Glutamatergic neuron (in vitro differentiated cells): Measurements from ENCODE around the gene TBX1. TPM values are rescaled to one million over a fixed set of nuclear protein-coding genes. Genes with fewer than 3 reads are reported as not detected.

Source experiments
- DNase-seq: peaks from one replicate; pipeline ENCODE4 v3.0.0; 2022
- H3K27ac Mint-ChIP-seq: one replicate; pipeline ENCODE4 v1.8.0; 2020; ENCODE audit warnings: mild to moderate bottlenecking, mixed read lengths, inconsistent platforms; ENCODE audit not compliant: unreplicated experiment
- H3K27me3 Mint-ChIP-seq: one replicate; pipeline ENCODE4 v1.8.0; 2020; ENCODE audit warnings: mild to moderate bottlenecking, moderate library complexity, mixed read lengths, inconsistent platforms; ENCODE audit not compliant: unreplicated experiment
- H3K36me3 Mint-ChIP-seq: one replicate; pipeline ENCODE4 v1.8.0; 2020; ENCODE audit warnings: mild to moderate bottlenecking, mixed read lengths, inconsistent platforms; ENCODE audit not compliant: unreplicated experiment
- H3K4me1 Mint-ChIP-seq: one replicate; pipeline ENCODE4 v1.8.0; 2020; ENCODE audit warnings: mild to moderate bottlenecking, low read depth, mixed read lengths, inconsistent platforms; ENCODE audit not compliant: unreplicated experiment
- H3K4me3 Mint-ChIP-seq: one replicate; pipeline ENCODE4 v1.8.0; 2020; ENCODE audit warnings: mild to moderate bottlenecking, mixed read lengths, inconsistent platforms; ENCODE audit not compliant: unreplicated experiment
- H3K9me3 Mint-ChIP-seq: one replicate; pipeline ENCODE4 v1.8.0; 2020; ENCODE audit warnings: mild to moderate bottlenecking, moderate library complexity, mixed read lengths, inconsistent platforms; ENCODE audit not compliant: unreplicated experiment
- CTCF ChIP-seq: fragments of 200-600 bp; sonication (generic); IDR thresholded peaks from one replicate; pipeline ENCODE4 v1.5.0; 2021; ENCODE audit not compliant: partially characterized antibody, unreplicated experiment
- total RNA-seq: library from RNA; stranded (reverse); fragmentation: NEBNext Ultra II Directional; extraction: Animal tissue kit (Norgen Biotek cat#: 25700); gene quantifications from one replicate; pipeline ENCODE4 v1.2.1, GENCODE V29; 2021; ENCODE audit not compliant: unreplicated experiment

The TBX1 gene
- total RNA-seq, 1 donor from 2014 or later, result 2.4 TPM

- Mint-ChIP-seq H3K36me3 (peaks cover 15% of the 10 kb centered on the region), H3K27me3 (peaks cover 6% of the 10 kb centered on the region), H3K4me1 (peaks cover 22% of the 10 kb centered on the region), H3K4me3 (no peak overlapping the region), H3K27ac (no peak overlapping the region), H3K9me3 (peaks cover 8% of the 10 kb centered on the region)
- DNase-seq, result no peak
- TF ChIP-seq CTCF, result no peak
Measured at GRCh38 chr22:19798003-19798665, 37.6 kb downstream of the TBX1 start.

- no peak for TF ChIP-seq CTCF
- peaks cover 22% of the 10 kb centered on the region for H3K4me1 Mint-ChIP-seq
- peaks cover 5% of the 10 kb centered on the region for H3K9me3 Mint-ChIP-seq
- peaks cover 8% of the 10 kb centered on the region for H3K36me3 Mint-ChIP-seq
- H3K27ac Mint-ChIP-seq, result no peak overlapping the region
- no peak overlapping the region for H3K4me3 Mint-ChIP-seq
- peaks cover 7% of the 10 kb centered on the region for H3K27me3 Mint-ChIP-seq
- DNase-seq, result peak; percentile 48
Measured at GRCh38 chr22:19798891-19799293, 38.3 kb downstream of the TBX1 start.

GRCh38 chr22:19799322-19800190 is 39.0 kb downstream of the TBX1 start:
- Mint-ChIP-seq H3K27ac (no peak overlapping the region), H3K9me3 (peaks cover 5% of the 10 kb centered on the region), H3K27me3 (peaks cover 4% of the 10 kb centered on the region), H3K4me3 (no peak overlapping the region), H3K36me3 (peaks cover 1% of the 10 kb centered on the region), H3K4me1 (peaks cover 22% of the 10 kb centered on the region)
- TF ChIP-seq CTCF, result no peak
- DNase-seq, result peak; percentile 17

GRCh38 chr22:19800306-19800705 is 39.7 kb downstream of the TBX1 start:
- DNase-seq, result no peak
- no peak overlapping the region for H3K4me3 Mint-ChIP-seq
- H3K27me3 Mint-ChIP-seq, result peaks cover 4% of the 10 kb centered on the region
- H3K9me3 Mint-ChIP-seq, result peaks cover 5% of the 10 kb centered on the region
- H3K27ac Mint-ChIP-seq, result no peak overlapping the region
- peaks cover 22% of the 10 kb centered on the region for H3K4me1 Mint-ChIP-seq
- TF ChIP-seq CTCF, result no peak
- H3K36me3 Mint-ChIP-seq, result no peaks in the 10 kb centered on the region
